ENCODE measurements around the gene PDE1A. TPM values are rescaled to one million over a fixed set of nuclear protein-coding genes. Genes with fewer than 3 reads are reported as not detected.

The PDE1A gene
- polyA plus RNA-seq, 6 donors from 2014 or later, result 0.50 to 0.58 TPM; not detected in 4

- Mint-ChIP-seq H3K9me3 (peaks cover 2 to 22% (median 6%) of the 10 kb centered on the region in 7 donors), H3K4me1 (no peaks in the 10 kb centered on the region), H3K4me3 (no peak overlapping the region), H3K36me3 (peaks cover 5 to 8% of the 10 kb centered on the region in 2 donors), H3K27me3 (peaks cover 15 to 37% (median 20%) of the 10 kb centered on the region in 3 donors), H3K27ac (peak overlapping the region in 1 of 6 donors; percentile 66)
- ATAC-seq (ENCODE audit: low read depth in 2 of 2), result no peak
- DNase-seq, result no peak
These were observed 244.4 kb downstream of the PDE1A start for GRCh38 chr2:182182436-182182835.

- peaks cover 2 to 22% (median 6%) of the 10 kb centered on the region in 7 donors for H3K9me3 Mint-ChIP-seq
- no peaks in the 10 kb centered on the region for H3K4me1 Mint-ChIP-seq
- H3K27me3 Mint-ChIP-seq, result peaks cover 15 to 37% (median 20%) of the 10 kb centered on the region in 3 donors
- DNase-seq, result no peak
- H3K27ac Mint-ChIP-seq, result peak overlapping the region in 1 of 6 donors; percentile 49
- H3K4me3 Mint-ChIP-seq, result no peak overlapping the region
- peaks cover 5 to 8% of the 10 kb centered on the region in 2 donors for H3K36me3 Mint-ChIP-seq
- ATAC-seq (ENCODE audit: low read depth in 2 of 2), result no peak
These were observed 245.5 kb downstream of the PDE1A start for GRCh38 chr2:182181381-182181780.

GRCh38 chr2:182179176-182179575, 247.7 kb downstream of the PDE1A start:
- peaks cover 2 to 21% (median 6%) of the 10 kb centered on the region in 7 donors for H3K9me3 Mint-ChIP-seq
- no peak overlapping the region for H3K27ac Mint-ChIP-seq
- ATAC-seq (ENCODE audit: low read depth in 2 of 2) (no peak), DNase-seq (no peak)
- peaks cover 10 to 36% (median 20%) of the 10 kb centered on the region in 3 donors for H3K27me3 Mint-ChIP-seq
- peaks cover 5 to 8% of the 10 kb centered on the region in 2 donors for H3K36me3 Mint-ChIP-seq
- H3K4me3 Mint-ChIP-seq, result no peak overlapping the region
- no peaks in the 10 kb centered on the region for H3K4me1 Mint-ChIP-seq

- peaks cover 4 to 8% (median 7%) of the 10 kb centered on the region in 3 donors for H3K27me3 Mint-ChIP-seq
- H3K9me3 Mint-ChIP-seq, result peaks cover 0 to 3% (median 0%) of the 10 kb centered on the region in 7 donors
- ATAC-seq (ENCODE audit: low read depth in 2 of 2), result no peak
- no peak overlapping the region for H3K27ac Mint-ChIP-seq
- no peak for DNase-seq
- no peak overlapping the region for H3K4me3 Mint-ChIP-seq
- no peaks in the 10 kb centered on the region for H3K4me1 Mint-ChIP-seq
- H3K36me3 Mint-ChIP-seq, result no peaks in the 10 kb centered on the region
These were observed 252.8 kb downstream of the PDE1A start for GRCh38 chr2:182173944-182174622.

DNA sequence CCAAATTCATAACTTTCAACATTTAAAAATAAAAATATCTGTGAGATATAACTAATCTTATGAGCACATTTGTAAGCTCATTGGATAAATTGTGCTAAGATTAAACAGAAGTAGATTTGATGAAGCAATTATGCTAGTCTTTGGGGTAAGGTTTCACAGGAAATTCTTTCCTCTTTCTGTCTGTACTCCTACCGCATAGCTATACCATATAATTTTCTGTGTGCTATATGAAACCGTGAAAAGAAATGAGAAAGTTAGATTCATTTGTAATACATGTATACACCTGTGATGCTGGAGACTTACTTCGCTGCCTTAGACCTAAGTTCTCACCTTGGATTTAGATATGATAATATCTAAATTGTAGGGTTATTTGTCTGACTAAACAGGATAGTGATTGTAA, 256.5 kb downstream of the PDE1A start:
- peaks cover 0 to 3% (median 0%) of the 10 kb centered on the region in 7 donors for H3K9me3 Mint-ChIP-seq
- no peak overlapping the region for H3K4me3 Mint-ChIP-seq
- no peak overlapping the region for H3K27ac Mint-ChIP-seq
- DNase-seq (no peak), ATAC-seq (ENCODE audit: low read depth in 2 of 2) (no peak)
- H3K4me1 Mint-ChIP-seq, result no peaks in the 10 kb centered on the region
- H3K36me3 Mint-ChIP-seq, result no peaks in the 10 kb centered on the region
- H3K27me3 Mint-ChIP-seq, result peaks cover 0 to 4% (median 0%) of the 10 kb centered on the region in 3 donors

GRCh38 chr2:182167882-182168281, 259.0 kb downstream of the PDE1A start:
- H3K36me3 Mint-ChIP-seq, result no peaks in the 10 kb centered on the region
- no peak for DNase-seq
- H3K9me3 Mint-ChIP-seq, result peaks cover 0 to 1% (median 0%) of the 10 kb centered on the region in 7 donors
- no peak overlapping the region for H3K4me3 Mint-ChIP-seq
- no peak overlapping the region for H3K27ac Mint-ChIP-seq
- no peaks in the 10 kb centered on the region for H3K4me1 Mint-ChIP-seq
- no peak for ATAC-seq (ENCODE audit: low read depth in 2 of 2)
- H3K27me3 Mint-ChIP-seq, result peaks cover 0 to 4% (median 0%) of the 10 kb centered on the region in 3 donors

GRCh38 chr2:182166841-182167240, 260.0 kb downstream of the PDE1A start:
- Mint-ChIP-seq H3K4me3 (no peak overlapping the region), H3K4me1 (no peaks in the 10 kb centered on the region), H3K27me3 (no peaks in the 10 kb centered on the region), H3K27ac (no peak overlapping the region), H3K36me3 (no peaks in the 10 kb centered on the region), H3K9me3 (peaks cover 0 to 4% (median 0%) of the 10 kb centered on the region in 7 donors)
- DNase-seq, result no peak
- ATAC-seq (ENCODE audit: low read depth in 2 of 2), result no peak

DNA sequence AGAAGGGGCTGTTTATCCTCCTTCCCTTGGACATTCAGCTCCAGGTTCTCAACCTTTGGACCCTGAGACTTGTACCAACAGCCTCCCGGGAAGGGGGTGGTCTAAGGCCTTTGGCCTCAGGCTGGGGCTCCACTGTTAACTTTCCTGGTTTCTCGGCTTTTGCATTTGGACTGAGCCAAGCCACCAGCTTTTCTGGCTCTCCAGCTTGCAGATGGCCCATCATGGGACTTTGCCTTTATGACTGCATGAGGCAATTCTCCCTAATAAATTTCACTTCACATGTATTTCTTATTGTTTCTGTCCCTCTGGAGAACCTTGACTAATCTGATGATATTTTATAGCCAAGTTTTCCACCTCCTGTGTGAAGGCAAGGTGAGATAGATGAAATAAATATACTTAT, 260.4 kb downstream of the PDE1A start:
- Mint-ChIP-seq H3K9me3 (peaks cover 0 to 4% (median 0%) of the 10 kb centered on the region in 7 donors), H3K36me3 (no peaks in the 10 kb centered on the region), H3K27ac (no peak overlapping the region), H3K27me3 (peaks cover 0 to 2% (median 0%) of the 10 kb centered on the region in 3 donors), H3K4me3 (no peak overlapping the region), H3K4me1 (no peaks in the 10 kb centered on the region)
- ATAC-seq (ENCODE audit: low read depth in 2 of 2) (no peak), DNase-seq (no peak)

DNA sequence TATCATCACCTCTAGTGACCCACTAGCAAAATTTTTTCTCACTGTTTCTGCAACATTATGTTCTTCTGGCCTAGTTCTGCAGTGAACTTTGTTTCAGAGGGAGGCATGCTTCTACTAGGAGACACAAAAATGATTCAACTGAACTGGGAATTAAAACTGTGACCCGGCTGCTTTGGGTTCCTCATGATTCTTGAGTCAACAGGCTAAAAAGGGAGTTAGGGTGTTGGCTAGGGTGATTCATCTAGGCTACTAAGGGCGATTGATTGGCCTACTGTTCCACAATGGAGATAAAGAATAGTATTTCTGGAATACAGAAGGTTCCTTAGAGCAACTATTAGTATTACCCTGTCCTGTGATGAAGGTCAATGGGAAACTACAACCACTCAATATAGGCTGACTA, 261.6 kb downstream of the PDE1A start:
- Mint-ChIP-seq H3K9me3 (peaks cover 0 to 4% (median 0%) of the 10 kb centered on the region in 7 donors), H3K4me3 (no peak overlapping the region), H3K4me1 (no peaks in the 10 kb centered on the region), H3K27ac (no peak overlapping the region), H3K27me3 (peaks cover 0 to 9% (median 4%) of the 10 kb centered on the region in 3 donors), H3K36me3 (no peaks in the 10 kb centered on the region)
- DNase-seq, result no peak
- ATAC-seq (ENCODE audit: low read depth in 2 of 2), result no peak

DNA sequence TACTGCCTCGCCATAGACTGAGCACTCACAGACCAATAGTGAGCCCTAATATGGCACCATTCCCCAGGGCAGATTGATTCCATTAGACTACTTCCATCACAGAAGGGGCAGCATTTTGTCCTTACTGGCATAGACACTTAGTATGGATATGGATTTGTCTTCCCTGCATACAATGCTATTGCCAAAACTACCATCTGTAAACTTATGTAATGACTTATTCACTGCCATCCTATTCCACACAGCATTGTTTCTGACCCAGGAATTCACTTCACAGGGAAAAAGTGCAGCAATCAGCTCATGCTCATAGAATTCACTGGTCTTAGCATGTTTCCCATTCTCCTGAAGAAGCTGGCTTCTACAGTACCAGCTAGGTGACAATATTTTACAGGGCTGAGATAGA, 262.1 kb downstream of the PDE1A start:
- Mint-ChIP-seq H3K9me3 (peaks cover 0 to 4% (median 0%) of the 10 kb centered on the region in 7 donors), H3K27ac (no peak overlapping the region), H3K4me3 (no peak overlapping the region), H3K27me3 (peaks cover 0 to 9% (median 4%) of the 10 kb centered on the region in 3 donors), H3K4me1 (no peaks in the 10 kb centered on the region), H3K36me3 (no peaks in the 10 kb centered on the region)
- DNase-seq, result no peak
- ATAC-seq (ENCODE audit: low read depth in 2 of 2), result no peak

- H3K4me1 Mint-ChIP-seq, result no peaks in the 10 kb centered on the region
- H3K27me3 Mint-ChIP-seq, result peaks cover 0 to 9% (median 4%) of the 10 kb centered on the region in 3 donors
- H3K27ac Mint-ChIP-seq, result no peak overlapping the region
- no peak for ATAC-seq (ENCODE audit: low read depth in 2 of 2)
- H3K4me3 Mint-ChIP-seq, result no peak overlapping the region
- no peak for DNase-seq
- H3K36me3 Mint-ChIP-seq, result no peaks in the 10 kb centered on the region
- H3K9me3 Mint-ChIP-seq, result peaks cover 0 to 4% (median 0%) of the 10 kb centered on the region in 7 donors
These were observed 263.0 kb downstream of the PDE1A start for GRCh38 chr2:182163878-182164277.

- no peaks in the 10 kb centered on the region for H3K4me1 Mint-ChIP-seq
- ATAC-seq (ENCODE audit: low read depth in 2 of 2) (no peak), DNase-seq (no peak)
- peaks cover 0 to 4% (median 0%) of the 10 kb centered on the region in 3 donors for H3K27me3 Mint-ChIP-seq
- H3K9me3 Mint-ChIP-seq, result no peaks in the 10 kb centered on the region
- no peaks in the 10 kb centered on the region for H3K36me3 Mint-ChIP-seq
- H3K27ac Mint-ChIP-seq, result no peak overlapping the region
- H3K4me3 Mint-ChIP-seq, result no peak overlapping the region
These were observed 278.5 kb downstream of the PDE1A start for GRCh38 chr2:182148344-182148743.

DNA sequence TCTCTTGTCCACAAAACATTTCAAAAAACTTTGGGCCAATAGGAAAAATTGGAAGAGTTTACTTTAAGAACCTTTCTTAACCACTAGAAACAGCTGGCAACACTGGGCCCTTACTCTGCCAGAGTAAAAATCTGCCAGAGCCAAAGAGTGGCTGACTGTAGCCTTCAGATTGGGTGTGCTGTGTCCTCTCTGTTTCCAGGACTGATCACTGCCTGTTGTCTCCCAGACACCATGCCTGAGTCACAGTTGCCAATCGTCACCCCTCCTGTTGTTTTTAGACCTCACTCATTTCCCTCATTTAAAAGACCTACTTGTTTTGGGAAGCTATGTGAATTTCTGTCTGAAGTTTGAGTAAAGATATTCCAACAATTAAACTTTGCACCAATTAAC, 282.1 kb downstream of the PDE1A start:
- H3K36me3 Mint-ChIP-seq, result no peaks in the 10 kb centered on the region
- H3K4me3 Mint-ChIP-seq, result no peak overlapping the region
- DNase-seq (no peak), ATAC-seq (ENCODE audit: low read depth in 2 of 2) (no peak)
- H3K27me3 Mint-ChIP-seq, result peaks cover 0 to 4% (median 2%) of the 10 kb centered on the region in 3 donors
- H3K9me3 Mint-ChIP-seq, result no peaks in the 10 kb centered on the region
- H3K27ac Mint-ChIP-seq, result no peak overlapping the region
- H3K4me1 Mint-ChIP-seq, result no peaks in the 10 kb centered on the region

DNA sequence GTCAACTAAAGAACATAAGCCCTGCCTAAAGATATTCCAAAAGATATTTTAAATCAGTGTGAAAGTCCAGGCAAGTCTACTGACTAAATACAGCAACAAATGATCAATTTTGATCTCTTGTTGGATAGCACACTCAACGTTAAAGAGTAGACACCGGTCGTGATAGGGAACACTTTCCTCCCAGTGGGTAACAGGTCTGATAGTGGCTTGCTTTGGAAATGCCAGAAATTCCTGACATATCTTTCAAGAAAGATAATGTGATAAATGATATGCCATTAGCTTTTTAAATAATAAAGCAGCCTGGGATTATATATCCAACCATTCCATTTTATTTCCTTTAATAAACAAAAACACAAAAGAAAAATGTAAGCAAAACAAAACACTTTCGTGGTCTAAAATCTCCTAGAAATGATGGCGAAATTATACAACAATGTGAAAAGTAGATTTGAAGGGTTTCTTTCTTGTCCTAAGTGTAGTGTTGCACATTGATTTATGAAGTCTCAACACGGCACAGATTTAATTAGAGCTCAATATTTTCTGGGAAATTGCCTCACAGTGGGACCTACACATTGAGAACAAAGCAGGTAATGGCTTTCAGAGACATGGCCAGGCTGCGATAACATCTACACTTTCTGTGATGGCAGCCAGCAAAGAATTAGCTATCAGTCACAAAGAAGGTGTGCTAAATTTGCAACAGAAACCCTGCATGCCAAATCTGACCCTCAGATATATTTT, 282.6 kb downstream of the PDE1A start:
- Mint-ChIP-seq H3K27me3 (peaks cover 0 to 5% (median 4%) of the 10 kb centered on the region in 3 donors), H3K9me3 (no peaks in the 10 kb centered on the region), H3K4me1 (no peaks in the 10 kb centered on the region), H3K4me3 (no peak overlapping the region), H3K36me3 (no peaks in the 10 kb centered on the region), H3K27ac (no peak overlapping the region)
- DNase-seq (no peak), ATAC-seq (ENCODE audit: low read depth in 2 of 2) (no peak)

Measured in naive B cell (primary cell).